ENCODE measurements around the gene RCAN3.

RCAN3 gene

GRCh38 chr1:24504560-24504959 lies 1.9 kb downstream of the RCAN3 start:
- TF ChIP-seq ZNF341 (tag by site-specific recombination; IDR thresholded peaks at IDR 0.05; ENCODE audit: low read depth) (0 out of 2 replicates have a peak, but pooled peaks have one; percentile 2), GLIS1 (tag by site-specific recombination; IDR thresholded peaks at IDR 0.05) (no peak)
- 0 out of 2 replicates have a peak, but pooled peaks cover 3% of the 10 kb centered on the region for H3K4me1 ChIP-seq (ENCODE audit: control insufficient read depth, insufficient read depth, low read length)
- no peak overlapping the region for H3K4me3 ChIP-seq (ENCODE audit: low read depth, low read length)
- ChIA-PET POLR2A (interaction anchor here (0.5 to 0.7 kb wide), 2 partner anchors 88 to 716 kb away, joined by 3 to 7 read pairs; no protein-coding TSS in a partner anchor), CTCF (interaction anchor here (0.6 to 1.6 kb wide), 4 partner anchors 21 to 119 kb away, joined by 3 to 6 read pairs (median 4); partner anchors contain the start of gene NIPAL3)
- no peaks in the 10 kb centered on the region for H3K36me3 ChIP-seq (ENCODE audit: control insufficient read depth in 2 of 2, insufficient read depth in 1 of 2, low read length in 2 of 2)
- no peaks in the 10 kb centered on the region for H3K9me3 ChIP-seq (ENCODE audit: control insufficient read depth, insufficient read depth, low read depth, low read length)
- H3K27ac ChIP-seq (ENCODE audit: extremely low read depth, low read depth, low read length): no peak overlapping the region

- Histone ChIP-seq H3K36me3 (ENCODE audit: control insufficient read depth in 2 of 2, insufficient read depth in 1 of 2, low read length in 2 of 2) (no peaks in the 10 kb centered on the region), H3K27ac (ENCODE audit: extremely low read depth, low read depth, low read length) (no peak overlapping the region), H3K4me3 (ENCODE audit: low read depth, low read length) (no peak overlapping the region), H3K4me1 (ENCODE audit: control insufficient read depth, insufficient read depth, low read length) (0 out of 2 replicates have a peak, but pooled peaks cover 3% of the 10 kb centered on the region), H3K9me3 (ENCODE audit: control insufficient read depth, insufficient read depth, low read depth, low read length) (no peaks in the 10 kb centered on the region)
- TF ChIP-seq ZNF416 (tag by site-specific recombination; IDR thresholded peaks at IDR 0.05) (no peak), KLF1 (tag by site-specific recombination; IDR thresholded peaks at IDR 0.05) (no peak), ZNF449 (tag by site-specific recombination; IDR thresholded peaks at IDR 0.05) (no peak), ZNF223 (tag by site-specific recombination; IDR thresholded peaks at IDR 0.05) (no peak), ZNF48 (tag by site-specific recombination; IDR thresholded peaks at IDR 0.05) (no peak), ZNF548 (tag by site-specific recombination; IDR thresholded peaks at IDR 0.05) (no peak), ZNF114 (tag by site-specific recombination; IDR thresholded peaks at IDR 0.05) (no peak), ZNF398 (tag by site-specific recombination; IDR thresholded peaks at IDR 0.05) (no peak), ZNF366 (tag by site-specific recombination; conservative IDR thresholded peaks at IDR 0.05) (no peak), ZEB2 (tag by site-specific recombination; IDR thresholded peaks at IDR 0.05) (no peak), ZNF37A (tag by site-specific recombination; IDR thresholded peaks at IDR 0.05) (no peak), ZNF404 (tag by site-specific recombination; IDR thresholded peaks at IDR 0.05) (no peak), ZNF544 (tag by site-specific recombination; IDR thresholded peaks at IDR 0.05) (no peak), ZNF18 (tag by site-specific recombination; IDR thresholded peaks at IDR 0.05) (no peak), ZNF645 (tag by site-specific recombination; IDR thresholded peaks at IDR 0.05) (no peak), ZNF518A (tag by site-specific recombination; conservative IDR thresholded peaks at IDR 0.05; ENCODE audit: low read depth) (no peak), ZNF707 (tag by site-specific recombination; IDR thresholded peaks at IDR 0.05) (no peak)
- ChIA-PET CTCF (interaction anchor here (1.2 to 1.4 kb wide), 2 partner anchors 36 to 81 kb away, joined by 3 read pairs; no protein-coding TSS in a partner anchor), POLR2A (interaction anchor here (1.1 kb wide), 1 partner anchor 11 kb away, joined by 4 read pairs; no protein-coding TSS in a partner anchor)
These were observed 3.2 kb downstream of the RCAN3 start for GRCh38 chr1:24505816-24506215.

All from HEK293 (cell line).